Kidney epithelial cell (primary cell): ENCODE results near the gene RSBN1L. TPM values are rescaled to one million over a fixed set of nuclear protein-coding genes. Genes with fewer than 3 reads are reported as not detected.

ENCODE experiments used
- DNase-seq: peaks from one replicate; pipeline ENCODE4 v3.0.0-alpha.2; 2010; ENCODE audit warnings: low read depth
- H3K27me3 ChIP-seq: 2 replicates; pipeline ENCODE4 v1.6.0; 2011; ENCODE audit warnings: low read length; ENCODE audit not compliant: control insufficient read depth, insufficient read depth
- H3K36me3 ChIP-seq: 2 replicates; pipeline ENCODE4 v1.5.1; 2011; ENCODE audit warnings: low read length; ENCODE audit not compliant: control insufficient read depth, insufficient read depth
- H3K4me3 ChIP-seq: 2 replicates; pipeline ENCODE4 v1.5.1; 2011; ENCODE audit warnings: low read depth, mild to moderate bottlenecking, control low read depth, low read length
- total RNA-seq: library from RNA; depleted of rRNA; stranded (reverse); fragments of >200 nt; gene quantifications from 2 replicates; pipeline ENCODE4 v1.2.3, GENCODE V29; 2015
- TF ChIP-seq, protein P1 (sequence below): IDR thresholded peaks from 2 replicates; pipeline ENCODE4 v1.5.1; 2011; ENCODE audit warnings: mild to moderate bottlenecking, moderate library complexity, low read length, control low read depth, inconsistent platforms; ENCODE audit not compliant: insufficient read depth, poor library complexity, severe bottlenecking

The RSBN1L gene
- total RNA-seq, 1 donor from 2014 or later, result 8.7 TPM

DNA sequence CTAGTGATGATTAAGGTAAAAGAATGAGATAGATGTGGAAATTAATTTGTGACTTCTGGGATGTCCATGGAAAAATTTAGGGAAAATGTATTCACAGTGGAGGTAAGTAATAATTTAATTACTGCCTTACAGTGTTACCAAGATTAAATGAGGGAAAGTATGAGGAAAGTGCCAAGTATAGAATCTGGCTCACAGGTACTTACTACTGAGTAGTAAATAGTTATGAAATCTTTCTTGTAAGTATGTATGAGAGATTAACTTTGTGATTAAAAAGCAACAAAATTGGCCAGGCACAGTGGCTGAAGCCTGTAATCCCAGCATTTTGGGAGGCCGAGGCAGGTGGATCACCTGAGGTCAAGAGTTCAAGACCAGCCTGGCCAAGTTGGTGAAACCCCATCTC lies 42.1 kb downstream of the RSBN1L start:
- Histone ChIP-seq H3K36me3 (no peaks in the 10 kb centered on the region), H3K4me3 (no peak overlapping the region), H3K27me3 (no peaks in the 10 kb centered on the region)
- TF ChIP-seq, protein P1, sequence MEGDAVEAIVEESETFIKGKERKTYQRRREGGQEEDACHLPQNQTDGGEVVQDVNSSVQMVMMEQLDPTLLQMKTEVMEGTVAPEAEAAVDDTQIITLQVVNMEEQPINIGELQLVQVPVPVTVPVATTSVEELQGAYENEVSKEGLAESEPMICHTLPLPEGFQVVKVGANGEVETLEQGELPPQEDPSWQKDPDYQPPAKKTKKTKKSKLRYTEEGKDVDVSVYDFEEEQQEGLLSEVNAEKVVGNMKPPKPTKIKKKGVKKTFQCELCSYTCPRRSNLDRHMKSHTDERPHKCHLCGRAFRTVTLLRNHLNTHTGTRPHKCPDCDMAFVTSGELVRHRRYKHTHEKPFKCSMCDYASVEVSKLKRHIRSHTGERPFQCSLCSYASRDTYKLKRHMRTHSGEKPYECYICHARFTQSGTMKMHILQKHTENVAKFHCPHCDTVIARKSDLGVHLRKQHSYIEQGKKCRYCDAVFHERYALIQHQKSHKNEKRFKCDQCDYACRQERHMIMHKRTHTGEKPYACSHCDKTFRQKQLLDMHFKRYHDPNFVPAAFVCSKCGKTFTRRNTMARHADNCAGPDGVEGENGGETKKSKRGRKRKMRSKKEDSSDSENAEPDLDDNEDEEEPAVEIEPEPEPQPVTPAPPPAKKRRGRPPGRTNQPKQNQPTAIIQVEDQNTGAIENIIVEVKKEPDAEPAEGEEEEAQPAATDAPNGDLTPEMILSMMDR, result no peak
- DNase-seq, result no peak

DNA sequence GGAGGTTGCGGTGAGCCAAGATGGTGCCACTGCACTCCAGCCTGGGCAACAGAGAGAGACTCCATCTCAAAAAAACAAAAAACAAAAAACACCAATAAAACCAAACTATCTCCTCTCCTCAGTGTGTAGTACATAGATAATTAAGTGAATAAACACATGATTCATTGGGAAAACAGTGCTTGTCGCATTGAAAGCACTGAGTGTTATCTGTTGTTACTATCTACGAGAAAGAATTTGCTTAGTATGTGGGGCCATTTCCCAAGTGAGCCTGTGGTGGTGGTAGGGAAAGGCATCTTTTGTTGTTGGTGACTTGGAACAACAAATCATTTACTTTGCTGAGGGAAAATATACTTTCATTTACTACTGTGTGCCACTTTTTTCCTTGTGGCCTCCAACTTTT lies 42.6 kb downstream of the RSBN1L start:
- Histone ChIP-seq H3K4me3 (no peak overlapping the region), H3K27me3 (no peaks in the 10 kb centered on the region), H3K36me3 (no peaks in the 10 kb centered on the region)
- no peak for DNase-seq
- TF ChIP-seq, protein P1, result no peak

DNA sequence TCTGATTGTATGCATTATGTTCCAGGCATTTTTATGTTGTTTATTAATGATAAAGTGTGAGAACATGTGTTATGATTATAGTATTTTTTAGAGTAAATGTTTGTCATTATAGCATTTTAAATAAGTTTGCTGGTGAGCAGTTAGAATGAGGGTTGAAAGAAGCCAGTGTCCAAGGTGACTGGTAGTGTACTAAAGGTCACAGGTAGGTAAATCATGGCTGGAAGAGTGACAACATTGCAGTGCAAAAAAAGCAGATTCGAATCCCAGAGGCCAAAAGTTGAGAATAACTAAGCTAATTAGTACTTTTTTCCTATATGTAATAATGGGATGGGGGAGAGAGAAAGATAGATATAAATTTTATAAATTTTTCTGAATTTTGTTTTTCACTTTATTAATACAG lies 44.0 kb downstream of the RSBN1L start:
- H3K4me3 ChIP-seq, result no peak overlapping the region
- TF ChIP-seq, protein P1, result no peak
- H3K27me3 ChIP-seq, result no peaks in the 10 kb centered on the region
- H3K36me3 ChIP-seq, result no peaks in the 10 kb centered on the region
- no peak for DNase-seq

DNA sequence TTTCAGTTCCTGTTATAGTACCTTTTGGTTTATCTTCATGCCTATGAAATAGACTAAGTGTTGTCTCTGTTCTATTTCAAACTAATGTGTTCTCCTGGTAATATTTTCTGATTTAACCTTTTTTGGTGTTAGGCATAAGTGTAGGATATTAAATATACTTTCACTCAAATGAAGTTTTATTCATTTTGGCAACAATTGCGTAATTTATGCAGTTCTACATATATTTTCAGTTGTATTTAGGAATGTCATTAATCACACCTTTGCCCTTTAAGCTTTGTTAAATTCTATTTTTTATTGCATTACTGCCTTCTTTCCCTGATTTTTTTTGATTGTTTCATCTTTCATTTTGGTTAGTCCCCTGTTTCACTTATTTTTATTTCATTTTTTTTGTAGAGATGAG lies 47.3 kb downstream of the RSBN1L start:
- TF ChIP-seq, protein P1, result no peak
- no peak for DNase-seq
- Histone ChIP-seq H3K4me3 (no peak overlapping the region), H3K36me3 (no peaks in the 10 kb centered on the region), H3K27me3 (no peaks in the 10 kb centered on the region)

DNA sequence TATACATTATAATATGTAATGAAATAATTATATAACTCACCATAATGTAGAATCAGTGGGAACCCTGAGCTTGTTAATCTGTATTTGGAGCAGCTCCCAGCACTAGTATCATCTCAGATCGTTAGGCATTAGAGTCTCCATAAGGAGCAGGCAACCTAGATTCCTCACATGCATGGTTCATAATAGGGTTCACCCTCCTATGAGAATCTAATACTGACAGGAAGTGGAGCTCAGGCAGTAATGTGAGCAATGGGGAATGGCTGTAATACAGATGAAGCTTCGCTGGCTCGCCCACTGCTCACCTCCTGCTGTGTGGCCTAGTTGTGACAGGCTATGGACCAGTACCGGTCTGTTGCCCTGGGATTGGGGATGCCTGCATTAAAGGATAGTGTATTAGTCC lies 49.5 kb downstream of the RSBN1L start:
- TF ChIP-seq, protein P1, result no peak
- no peak for DNase-seq
- Histone ChIP-seq H3K36me3 (no peaks in the 10 kb centered on the region), H3K4me3 (no peak overlapping the region), H3K27me3 (no peaks in the 10 kb centered on the region)

DNA sequence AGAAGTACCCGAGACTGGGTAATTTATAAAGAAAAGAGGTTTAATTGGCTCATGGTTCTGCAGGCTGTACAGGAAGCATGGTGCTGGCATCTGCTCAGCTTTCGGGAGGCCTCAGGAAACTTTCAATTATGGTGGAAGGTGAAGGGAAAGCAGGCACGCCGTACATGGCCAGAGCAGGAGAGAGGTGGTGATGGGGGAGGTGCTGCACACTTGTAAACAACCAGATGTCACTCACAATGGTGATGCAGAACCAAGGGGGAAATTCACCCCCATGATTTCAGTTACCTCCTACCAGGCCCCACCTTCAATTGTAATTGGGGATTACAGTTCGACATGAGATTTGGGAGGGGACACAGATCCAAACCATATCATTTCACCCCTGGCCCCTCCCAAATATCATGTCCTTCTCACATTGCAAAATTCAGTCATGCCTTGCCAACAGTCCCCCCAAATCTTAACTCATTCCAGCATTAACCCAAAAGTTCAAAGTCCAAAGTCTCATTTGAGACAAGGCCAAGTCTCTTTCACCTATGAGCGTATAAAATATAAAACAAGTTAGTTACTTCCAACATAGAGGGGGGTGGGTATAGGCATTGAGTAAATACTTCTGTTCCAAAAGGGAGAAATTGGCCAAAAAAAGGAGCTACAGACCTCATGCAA lies 50.0 kb downstream of the RSBN1L start:
- H3K27me3 ChIP-seq, result no peaks in the 10 kb centered on the region
- no peaks in the 10 kb centered on the region for H3K36me3 ChIP-seq
- no peak overlapping the region for H3K4me3 ChIP-seq
- DNase-seq, result no peak
- TF ChIP-seq, protein P1, result no peak
